HepG2 (cell line): ENCODE data around the gene PPP1R1B. TPM values are rescaled to one million over a fixed set of nuclear protein-coding genes. Genes with fewer than 3 reads are reported as not detected.

ENCODE experiments used
- HDAC2 ChIP-seq: sonication (generic); formaldehyde crosslinking; IDR thresholded peaks from 2 replicates; pipeline ENCODE4 v1.4.0; 2020; ENCODE audit warnings: missing genetic modification reagents
- KLF6 ChIP-seq: IDR thresholded peaks from 2 replicates; pipeline ENCODE4 v1.8.0; 2016; ENCODE audit warnings: missing biosample characterization, missing genetic modification reagents
- PPARG ChIP-seq: conservative IDR thresholded peaks from 2 replicates; pipeline ENCODE4 v1.6.1; 2016; ENCODE audit warnings: missing biosample characterization, missing genetic modification reagents
- RFXAP ChIP-seq: sonication (generic); formaldehyde crosslinking; IDR thresholded peaks from 2 replicates; pipeline ENCODE4 v1.4.0; 2020; ENCODE audit warnings: missing genetic modification reagents, borderline replicate concordance
- SALL1 ChIP-seq: sonication (generic); formaldehyde crosslinking; IDR thresholded peaks from 2 replicates; pipeline ENCODE4 v1.8.0; 2022; ENCODE audit warnings: mild to moderate bottlenecking, missing genetic modification reagents
- THYN1 ChIP-seq: sonication (generic); formaldehyde crosslinking; IDR thresholded peaks from 2 replicates; pipeline ENCODE4 v1.8.1; 2023; ENCODE audit warnings: low read depth, mild to moderate bottlenecking, moderate library complexity, missing genetic modification reagents, borderline replicate concordance
- YEATS2 ChIP-seq: sonication (generic); formaldehyde crosslinking; IDR thresholded peaks from 2 replicates; pipeline ENCODE4 v1.4.0; 2020; ENCODE audit warnings: missing genetic modification reagents, borderline replicate concordance
- ZBTB38 ChIP-seq: sonication (generic); formaldehyde crosslinking; IDR thresholded peaks from 2 replicates; pipeline ENCODE4 v1.5.1; 2020; ENCODE audit warnings: mild to moderate bottlenecking, missing genetic modification reagents
- ZFP37 ChIP-seq: sonication (generic); formaldehyde crosslinking; IDR thresholded peaks from 2 replicates; pipeline ENCODE4 v1.4.0; 2020; ENCODE audit warnings: missing genetic modification reagents, borderline replicate concordance
- ZFX ChIP-seq: sonication (generic); formaldehyde crosslinking; IDR thresholded peaks from 2 replicates; pipeline ENCODE4 v1.4.0; 2020; ENCODE audit warnings: mild to moderate bottlenecking, low read depth, missing genetic modification reagents, moderate library complexity
- ZFYVE20 ChIP-seq: sonication (generic); formaldehyde crosslinking; IDR thresholded peaks from 2 replicates; pipeline ENCODE4 v1.8.0; 2023; ENCODE audit warnings: low read depth, mild to moderate bottlenecking, moderate library complexity, missing genetic modification reagents, borderline replicate concordance
- polyA plus RNA-seq, 8 experiments: library from polyadenylated mRNA; depleted of rRNA in 3 of 8; stranded (reverse) in 7 of 8; unstranded in 1 of 8; fragments of >200 nt; fragmentation: Illumina TruSeq in 4 of 8; extraction: Trizol in 4 of 8; gene quantifications; 2 replicates each; pipeline versions ENCODE4 v1.2.1 to v1.2.3, GENCODE V29; 2011 to 2016; ENCODE audit warnings: low read depth in 4 of 8, missing spikeins in 1 of 8, mixed read lengths in 1 of 8; ENCODE audit not compliant: insufficient read depth in 1 of 8
- total RNA-seq, 5 experiments: library from RNA; depleted of rRNA; stranded (reverse); fragments of >200 nt; fragmentation: Illumina TruSeq; extraction: Trizol; gene quantifications; 2 replicates each; pipeline ENCODE4 v1.2.3, GENCODE V29; 2016; ENCODE audit warnings: low read depth in 1 of 5
- TF ChIP-seq, protein P1 (sequence below): sonication (generic); formaldehyde crosslinking; conservative IDR thresholded peaks from 2 replicates; pipeline ENCODE4 v1.4.0; 2020; ENCODE audit warnings: missing genetic modification reagents
- TF ChIP-seq, protein P2 (sequence below): sonication (generic); formaldehyde crosslinking; IDR thresholded peaks from 2 replicates; pipeline ENCODE4 v1.8.0; 2022; ENCODE audit warnings: missing genetic modification reagents, mild to moderate bottlenecking, borderline replicate concordance
- TF ChIP-seq, protein P3 (sequence below): sonication (generic); formaldehyde crosslinking; IDR thresholded peaks from 2 replicates; pipeline ENCODE4 v1.8.1; 2023; ENCODE audit warnings: mild to moderate bottlenecking, moderate library complexity, missing genetic modification reagents
- TF ChIP-seq, protein P4 (sequence below): sonication (generic); formaldehyde crosslinking; IDR thresholded peaks from 2 replicates; pipeline ENCODE4 v1.5.0; 2020; ENCODE audit warnings: mild to moderate bottlenecking, missing genetic modification reagents, moderate library complexity
- TF ChIP-seq, protein P5 (sequence below): sonication (generic); formaldehyde crosslinking; IDR thresholded peaks from 2 replicates; pipeline ENCODE4 v1.8.1; 2022; ENCODE audit warnings: low read depth, mild to moderate bottlenecking, missing genetic modification reagents
- TF ChIP-seq, protein P6 (sequence below): sonication (generic); formaldehyde crosslinking; IDR thresholded peaks from 2 replicates; pipeline ENCODE4 v1.4.0; 2020; ENCODE audit warnings: missing genetic modification reagents
- TF ChIP-seq, protein P7 (sequence below): sonication (generic); formaldehyde crosslinking; IDR thresholded peaks from 2 replicates; pipeline ENCODE4 v1.4.0; 2020; ENCODE audit warnings: missing genetic modification reagents

The PPP1R1B gene
- total and polyA plus RNA-seq, 2 of the 13 experiments (the other 11 are each of a cell fraction or from before 2014, with no cell fraction given) = 0.08 TPM; not detected in 1

DNA sequence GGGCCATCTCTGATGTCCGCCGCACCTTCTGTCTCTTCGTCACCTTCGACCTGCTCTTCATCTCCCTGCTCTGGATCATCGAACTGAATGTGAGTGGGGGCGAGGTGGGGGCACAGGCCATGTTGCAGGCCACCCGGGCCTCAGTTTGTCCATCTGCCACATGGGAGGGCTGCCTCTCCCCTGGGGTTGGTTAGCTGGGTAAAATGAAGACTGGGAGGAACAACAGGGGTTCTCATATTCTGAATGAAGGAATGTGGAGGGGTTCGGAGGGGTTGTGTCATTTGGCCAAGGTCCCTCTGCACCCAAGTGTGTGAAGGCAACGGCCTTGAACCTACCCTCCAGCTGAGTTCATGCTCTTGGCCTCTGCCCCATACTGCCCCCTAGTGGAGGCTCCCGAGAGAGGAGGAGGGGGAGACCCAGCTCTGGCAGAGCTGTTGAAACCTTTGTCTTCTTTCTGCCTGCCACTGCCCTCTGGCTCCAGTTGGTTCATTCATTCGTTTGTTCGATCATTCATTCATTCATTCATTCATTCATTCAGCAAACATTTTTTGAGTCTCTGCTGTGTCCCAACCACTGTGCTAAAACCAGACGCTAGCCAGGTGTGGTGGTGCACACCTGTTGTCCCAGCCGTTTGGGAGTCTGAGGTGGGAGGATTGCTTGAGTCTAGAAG is 27.0 kb downstream of the PPP1R1B start (continued):
- TF ChIP-seq, protein P1, sequence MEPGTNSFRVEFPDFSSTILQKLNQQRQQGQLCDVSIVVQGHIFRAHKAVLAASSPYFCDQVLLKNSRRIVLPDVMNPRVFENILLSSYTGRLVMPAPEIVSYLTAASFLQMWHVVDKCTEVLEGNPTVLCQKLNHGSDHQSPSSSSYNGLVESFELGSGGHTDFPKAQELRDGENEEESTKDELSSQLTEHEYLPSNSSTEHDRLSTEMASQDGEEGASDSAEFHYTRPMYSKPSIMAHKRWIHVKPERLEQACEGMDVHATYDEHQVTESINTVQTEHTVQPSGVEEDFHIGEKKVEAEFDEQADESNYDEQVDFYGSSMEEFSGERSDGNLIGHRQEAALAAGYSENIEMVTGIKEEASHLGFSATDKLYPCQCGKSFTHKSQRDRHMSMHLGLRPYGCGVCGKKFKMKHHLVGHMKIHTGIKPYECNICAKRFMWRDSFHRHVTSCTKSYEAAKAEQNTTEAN = no peak
- TF ChIP-seq ZFYVE20 (CRISPR knock-in tag) (no peak), HDAC2 (CRISPR knock-in tag) (peak; percentile 38; the same call in 1 of the 2 replicates), THYN1 (CRISPR knock-in tag) (no peak), ZBTB38 (no peak), KLF6 (CRISPR knock-in tag) (no peak), SALL1 (CRISPR knock-in tag) (peak; percentile 72), RFXAP (CRISPR knock-in tag) (peak; percentile 64; the same call in 1 of the 2 replicates), PPARG (CRISPR knock-in tag) (peak; percentile 71), YEATS2 (0 out of 2 replicates have a peak, but pooled peaks have one; percentile 27), ZFX (CRISPR knock-in tag) (peak; percentile 49; the same call in 1 of the 2 replicates), ZFP37 (CRISPR knock-in tag) (peak; percentile 19; the same call in 1 of the 2 replicates)
- TF ChIP-seq, protein P2, sequence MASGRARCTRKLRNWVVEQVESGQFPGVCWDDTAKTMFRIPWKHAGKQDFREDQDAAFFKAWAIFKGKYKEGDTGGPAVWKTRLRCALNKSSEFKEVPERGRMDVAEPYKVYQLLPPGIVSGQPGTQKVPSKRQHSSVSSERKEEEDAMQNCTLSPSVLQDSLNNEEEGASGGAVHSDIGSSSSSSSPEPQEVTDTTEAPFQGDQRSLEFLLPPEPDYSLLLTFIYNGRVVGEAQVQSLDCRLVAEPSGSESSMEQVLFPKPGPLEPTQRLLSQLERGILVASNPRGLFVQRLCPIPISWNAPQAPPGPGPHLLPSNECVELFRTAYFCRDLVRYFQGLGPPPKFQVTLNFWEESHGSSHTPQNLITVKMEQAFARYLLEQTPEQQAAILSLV (CRISPR knock-in tag) = 0 out of 2 replicates have a peak, but pooled peaks have one; percentile 17
- TF ChIP-seq, protein P3, sequence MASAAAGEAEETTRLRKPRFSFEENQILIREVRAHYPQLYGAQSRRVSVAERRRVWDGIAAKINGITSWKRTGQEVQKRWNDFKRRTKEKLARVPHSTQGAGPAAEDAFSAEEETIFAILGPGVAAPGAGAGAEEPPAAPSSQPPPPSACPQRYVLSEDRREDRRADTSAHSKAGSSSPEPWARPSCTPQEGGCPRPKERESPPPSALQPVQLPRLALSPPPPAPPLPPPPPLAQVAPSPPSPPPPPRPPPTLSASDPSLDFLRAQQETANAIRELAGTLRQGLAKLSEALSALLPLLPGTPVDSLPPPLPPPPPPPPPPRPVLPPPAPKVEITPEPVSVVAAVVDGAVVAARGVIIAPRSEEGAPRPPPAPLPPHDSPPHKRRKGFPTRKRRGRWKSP (CRISPR knock-in tag) = no peak
- TF ChIP-seq, protein P4, sequence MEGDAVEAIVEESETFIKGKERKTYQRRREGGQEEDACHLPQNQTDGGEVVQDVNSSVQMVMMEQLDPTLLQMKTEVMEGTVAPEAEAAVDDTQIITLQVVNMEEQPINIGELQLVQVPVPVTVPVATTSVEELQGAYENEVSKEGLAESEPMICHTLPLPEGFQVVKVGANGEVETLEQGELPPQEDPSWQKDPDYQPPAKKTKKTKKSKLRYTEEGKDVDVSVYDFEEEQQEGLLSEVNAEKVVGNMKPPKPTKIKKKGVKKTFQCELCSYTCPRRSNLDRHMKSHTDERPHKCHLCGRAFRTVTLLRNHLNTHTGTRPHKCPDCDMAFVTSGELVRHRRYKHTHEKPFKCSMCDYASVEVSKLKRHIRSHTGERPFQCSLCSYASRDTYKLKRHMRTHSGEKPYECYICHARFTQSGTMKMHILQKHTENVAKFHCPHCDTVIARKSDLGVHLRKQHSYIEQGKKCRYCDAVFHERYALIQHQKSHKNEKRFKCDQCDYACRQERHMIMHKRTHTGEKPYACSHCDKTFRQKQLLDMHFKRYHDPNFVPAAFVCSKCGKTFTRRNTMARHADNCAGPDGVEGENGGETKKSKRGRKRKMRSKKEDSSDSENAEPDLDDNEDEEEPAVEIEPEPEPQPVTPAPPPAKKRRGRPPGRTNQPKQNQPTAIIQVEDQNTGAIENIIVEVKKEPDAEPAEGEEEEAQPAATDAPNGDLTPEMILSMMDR = peak; percentile 93
- TF ChIP-seq, protein P5, sequence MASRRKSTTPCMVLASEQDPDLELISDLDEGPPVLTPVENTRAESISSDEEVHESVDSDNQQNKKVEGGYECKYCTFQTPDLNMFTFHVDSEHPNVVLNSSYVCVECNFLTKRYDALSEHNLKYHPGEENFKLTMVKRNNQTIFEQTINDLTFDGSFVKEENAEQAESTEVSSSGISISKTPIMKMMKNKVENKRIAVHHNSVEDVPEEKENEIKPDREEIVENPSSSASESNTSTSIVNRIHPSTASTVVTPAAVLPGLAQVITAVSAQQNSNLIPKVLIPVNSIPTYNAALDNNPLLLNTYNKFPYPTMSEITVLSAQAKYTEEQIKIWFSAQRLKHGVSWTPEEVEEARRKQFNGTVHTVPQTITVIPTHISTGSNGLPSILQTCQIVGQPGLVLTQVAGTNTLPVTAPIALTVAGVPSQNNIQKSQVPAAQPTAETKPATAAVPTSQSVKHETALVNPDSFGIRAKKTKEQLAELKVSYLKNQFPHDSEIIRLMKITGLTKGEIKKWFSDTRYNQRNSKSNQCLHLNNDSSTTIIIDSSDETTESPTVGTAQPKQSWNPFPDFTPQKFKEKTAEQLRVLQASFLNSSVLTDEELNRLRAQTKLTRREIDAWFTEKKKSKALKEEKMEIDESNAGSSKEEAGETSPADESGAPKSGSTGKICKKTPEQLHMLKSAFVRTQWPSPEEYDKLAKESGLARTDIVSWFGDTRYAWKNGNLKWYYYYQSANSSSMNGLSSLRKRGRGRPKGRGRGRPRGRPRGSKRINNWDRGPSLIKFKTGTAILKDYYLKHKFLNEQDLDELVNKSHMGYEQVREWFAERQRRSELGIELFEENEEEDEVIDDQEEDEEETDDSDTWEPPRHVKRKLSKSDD = no peak
- TF ChIP-seq, protein P6, sequence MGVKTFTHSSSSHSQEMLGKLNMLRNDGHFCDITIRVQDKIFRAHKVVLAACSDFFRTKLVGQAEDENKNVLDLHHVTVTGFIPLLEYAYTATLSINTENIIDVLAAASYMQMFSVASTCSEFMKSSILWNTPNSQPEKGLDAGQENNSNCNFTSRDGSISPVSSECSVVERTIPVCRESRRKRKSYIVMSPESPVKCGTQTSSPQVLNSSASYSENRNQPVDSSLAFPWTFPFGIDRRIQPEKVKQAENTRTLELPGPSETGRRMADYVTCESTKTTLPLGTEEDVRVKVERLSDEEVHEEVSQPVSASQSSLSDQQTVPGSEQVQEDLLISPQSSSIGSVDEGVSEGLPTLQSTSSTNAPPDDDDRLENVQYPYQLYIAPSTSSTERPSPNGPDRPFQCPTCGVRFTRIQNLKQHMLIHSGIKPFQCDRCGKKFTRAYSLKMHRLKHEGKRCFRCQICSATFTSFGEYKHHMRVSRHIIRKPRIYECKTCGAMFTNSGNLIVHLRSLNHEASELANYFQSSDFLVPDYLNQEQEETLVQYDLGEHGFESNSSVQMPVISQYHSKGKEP = no peak
- TF ChIP-seq, protein P7, sequence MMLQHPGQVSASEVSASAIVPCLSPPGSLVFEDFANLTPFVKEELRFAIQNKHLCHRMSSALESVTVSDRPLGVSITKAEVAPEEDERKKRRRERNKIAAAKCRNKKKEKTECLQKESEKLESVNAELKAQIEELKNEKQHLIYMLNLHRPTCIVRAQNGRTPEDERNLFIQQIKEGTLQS (CRISPR knock-in tag) = no peak
